EH (cell line): Measurements from ENCODE around the gene AMPD3.
"Not testable (repeated sequence)": the region's sequence is repeated elsewhere in the genome, so short reads cannot be mapped to it uniquely, and the experiment has no call there.

Experiments
- DNase-seq: peaks from one replicate; pipeline ENCODE4 v3.0.0-alpha.2; 2015; ENCODE audit warnings: low read depth

Gene AMPD3

GRCh38 chr11:10454878-10455631 is at the start of gene AMPD3:
Gene AMPD3, plus strand, starts transcription at chr11:10455264. Its CDS starts 6,256 bp downstream, at chr11:10461520.
- peak; percentile 94 for DNase-seq

- DNase-seq: peak; percentile 89
Measured at GRCh38 chr11:10405865-10406592, 49.0 kb upstream of the AMPD3 start.

GRCh38 chr11:10407055-10407454 is 48.0 kb upstream of the AMPD3 start:
- DNase-seq: peak; percentile 91

- DNase-seq: no peak
Measured at GRCh38 chr11:10407749-10408685, 47.0 kb upstream of the AMPD3 start.

GRCh38 chr11:10409207-10409661 is 45.8 kb upstream of the AMPD3 start:
- DNase-seq: no peak

GRCh38 chr11:10410106-10410843 is 44.8 kb upstream of the AMPD3 start:
- no peak for DNase-seq

GRCh38 chr11:10410844-10411200 is 44.2 kb upstream of the AMPD3 start:
- no peak for DNase-seq

- DNase-seq: no peak
Measured at GRCh38 chr11:10412266-10412665, 42.8 kb upstream of the AMPD3 start.

- DNase-seq: peak; percentile 51
Measured at GRCh38 chr11:10413268-10413667, 41.8 kb upstream of the AMPD3 start.

- no peak for DNase-seq
Measured at GRCh38 chr11:10414181-10414580, 40.9 kb upstream of the AMPD3 start.

GRCh38 chr11:10414659-10415058 is 40.4 kb upstream of the AMPD3 start:
- peak; percentile 84 for DNase-seq

GRCh38 chr11:10415817-10416392 is 39.2 kb upstream of the AMPD3 start:
- DNase-seq: no peak

- peak; percentile 83 for DNase-seq
Measured at GRCh38 chr11:10418259-10418949, 36.7 kb upstream of the AMPD3 start.

- DNase-seq: no peak
Measured at GRCh38 chr11:10418950-10419310, 36.1 kb upstream of the AMPD3 start.

GRCh38 chr11:10426475-10426874 is 28.6 kb upstream of the AMPD3 start:
- peak; percentile 69 for DNase-seq

- no peak for DNase-seq
Measured at GRCh38 chr11:10428453-10428852, 26.6 kb upstream of the AMPD3 start.

- no peak for DNase-seq
Measured at GRCh38 chr11:10429526-10429925, 25.5 kb upstream of the AMPD3 start.

- no peak for DNase-seq
Measured at GRCh38 chr11:10432493-10432892, 22.6 kb upstream of the AMPD3 start.

- no peak for DNase-seq
Measured at GRCh38 chr11:10432971-10433370, 22.1 kb upstream of the AMPD3 start.

- DNase-seq: no peak
Measured at GRCh38 chr11:10436224-10436623, 18.8 kb upstream of the AMPD3 start.

- not testable (repeated sequence) for DNase-seq
Measured at GRCh38 chr11:10436683-10437082, 18.4 kb upstream of the AMPD3 start.
